ENCODE results near the gene PTPRK. TPM values are rescaled to one million over a fixed set of nuclear protein-coding genes. Genes with fewer than 3 reads are reported as not detected.
A peak's percentile ranks its signal among the peaks of the same experiment; 100 is the strongest.
"Not testable (repeated sequence)": the region's sequence is repeated elsewhere in the genome, so short reads cannot be mapped to it uniquely, and the experiment has no call there.

The PTPRK gene
- polyA plus RNA-seq, 2 donors: 4.3 to 5.1 TPM

GRCh38 chr6:128494440-128494839 is 26.0 kb downstream of the PTPRK start:
- 64 to 73% methylated on average over 5 of the region's 5 CpGs for WGBS, 2 donors
- no peaks in the 10 kb centered on the region for H3K36me3 ChIP-seq (ENCODE audit: control insufficient read depth in 2 of 2, insufficient read depth in 2 of 2, low read length in 1 of 2)
- H3K27ac ChIP-seq (ENCODE audit: low read depth in 2 of 2, low read length in 1 of 2): no peak overlapping the region
- no peak overlapping the region for H3K4me3 ChIP-seq (ENCODE audit: low read depth in 1 of 2, low read length in 2 of 2)
- no peaks in the 10 kb centered on the region for H3K27me3 ChIP-seq (ENCODE audit: control insufficient read depth in 1 of 2, insufficient read depth in 2 of 2, low read length in 2 of 2)
- no peaks in the 10 kb centered on the region for H3K4me1 ChIP-seq (ENCODE audit: control insufficient read depth in 2 of 2, insufficient read depth in 2 of 2, low read length in 1 of 2)
- H3K9me3 ChIP-seq (ENCODE audit: control insufficient read depth in 2 of 2, insufficient read depth in 1 of 2, low read depth in 1 of 2, low read length in 1 of 2): no peaks in the 10 kb centered on the region

DNA sequence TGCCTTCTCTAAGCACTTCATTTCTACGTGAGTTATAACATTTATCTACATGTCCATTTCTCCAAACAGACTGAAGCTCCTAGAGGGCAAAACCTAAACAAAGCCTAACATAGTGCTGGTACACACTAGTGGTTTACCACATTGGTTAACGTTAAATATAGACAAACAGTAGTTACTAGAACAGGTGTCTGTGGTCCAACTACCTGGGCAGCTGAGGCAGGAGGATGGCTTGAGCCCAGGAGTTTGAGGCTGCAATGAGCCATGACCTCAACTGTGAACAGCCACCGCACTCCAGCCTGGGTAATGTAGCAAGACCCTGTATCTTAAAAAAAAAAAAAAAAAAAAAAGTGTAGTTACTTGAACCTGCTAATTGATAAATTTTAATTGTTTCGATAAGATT is 26.5 kb downstream of the PTPRK start:
- no peak overlapping the region for H3K4me3 ChIP-seq (ENCODE audit: low read depth in 1 of 2, low read length in 2 of 2)
- WGBS, 2 donors: 79 to 82% methylated on average over 4 of the region's 4 CpGs
- H3K9me3 ChIP-seq (ENCODE audit: control insufficient read depth in 2 of 2, insufficient read depth in 1 of 2, low read depth in 1 of 2, low read length in 1 of 2): no peaks in the 10 kb centered on the region
- H3K27me3 ChIP-seq (ENCODE audit: control insufficient read depth in 1 of 2, insufficient read depth in 2 of 2, low read length in 2 of 2): no peaks in the 10 kb centered on the region
- H3K27ac ChIP-seq (ENCODE audit: low read depth in 2 of 2, low read length in 1 of 2): no peak overlapping the region
- H3K4me1 ChIP-seq (ENCODE audit: control insufficient read depth in 2 of 2, insufficient read depth in 2 of 2, low read length in 1 of 2): no peaks in the 10 kb centered on the region
- no peaks in the 10 kb centered on the region for H3K36me3 ChIP-seq (ENCODE audit: control insufficient read depth in 2 of 2, insufficient read depth in 2 of 2, low read length in 1 of 2)

- H3K4me3 ChIP-seq (ENCODE audit: low read depth in 1 of 2, low read length in 2 of 2): no peak overlapping the region
- peak overlapping the region in 1 of 2 donors; percentile 72 for H3K27ac ChIP-seq (ENCODE audit: low read depth in 2 of 2, low read length in 1 of 2)
- no peaks in the 10 kb centered on the region for H3K27me3 ChIP-seq (ENCODE audit: control insufficient read depth in 1 of 2, insufficient read depth in 2 of 2, low read length in 2 of 2)
- 30 to 32% methylated on average over 2 of the region's 2 CpGs for WGBS, 2 donors
- no peaks in the 10 kb centered on the region for H3K36me3 ChIP-seq (ENCODE audit: control insufficient read depth in 2 of 2, insufficient read depth in 2 of 2, low read length in 1 of 2)
- H3K9me3 ChIP-seq (ENCODE audit: control insufficient read depth in 2 of 2, insufficient read depth in 1 of 2, low read depth in 1 of 2, low read length in 1 of 2): no peaks in the 10 kb centered on the region
- H3K4me1 ChIP-seq (ENCODE audit: control insufficient read depth in 2 of 2, insufficient read depth in 2 of 2, low read length in 1 of 2): no peaks in the 10 kb centered on the region
Observed at GRCh38 chr6:128492386-128492785, 28.0 kb downstream of the PTPRK start.

- H3K9me3 ChIP-seq (ENCODE audit: control insufficient read depth in 2 of 2, insufficient read depth in 1 of 2, low read depth in 1 of 2, low read length in 1 of 2): no peaks in the 10 kb centered on the region
- H3K27ac ChIP-seq (ENCODE audit: low read depth in 2 of 2, low read length in 1 of 2): peak overlapping the region; percentile 72 to 88
- 15 to 21% methylated on average over 8 of the region's 8 CpGs for WGBS, 2 donors
- peak overlapping the region; percentile 49 to 69 for H3K4me3 ChIP-seq (ENCODE audit: low read depth in 1 of 2, low read length in 2 of 2)
- H3K27me3 ChIP-seq (ENCODE audit: control insufficient read depth in 1 of 2, insufficient read depth in 2 of 2, low read length in 2 of 2): no peaks in the 10 kb centered on the region
- no peaks in the 10 kb centered on the region for H3K36me3 ChIP-seq (ENCODE audit: control insufficient read depth in 2 of 2, insufficient read depth in 2 of 2, low read length in 1 of 2)
- H3K4me1 ChIP-seq (ENCODE audit: control insufficient read depth in 2 of 2, insufficient read depth in 2 of 2, low read length in 1 of 2): no peaks in the 10 kb centered on the region
Observed at GRCh38 chr6:128491610-128492206, 28.7 kb downstream of the PTPRK start.

GRCh38 chr6:128491100-128491581 is 29.3 kb downstream of the PTPRK start:
- H3K36me3 ChIP-seq (ENCODE audit: control insufficient read depth in 2 of 2, insufficient read depth in 2 of 2, low read length in 1 of 2): no peaks in the 10 kb centered on the region
- H3K27me3 ChIP-seq (ENCODE audit: control insufficient read depth in 1 of 2, insufficient read depth in 2 of 2, low read length in 2 of 2): no peaks in the 10 kb centered on the region
- peak overlapping the region in 1 of 2 donors; percentile 69 for H3K4me3 ChIP-seq (ENCODE audit: low read depth in 1 of 2, low read length in 2 of 2)
- WGBS, 2 donors: 24 to 26% methylated on average over 3 of the region's 3 CpGs
- H3K4me1 ChIP-seq (ENCODE audit: control insufficient read depth in 2 of 2, insufficient read depth in 2 of 2, low read length in 1 of 2): no peaks in the 10 kb centered on the region
- peak overlapping the region in 1 of 2 donors; percentile 72 for H3K27ac ChIP-seq (ENCODE audit: low read depth in 2 of 2, low read length in 1 of 2)
- no peaks in the 10 kb centered on the region for H3K9me3 ChIP-seq (ENCODE audit: control insufficient read depth in 2 of 2, insufficient read depth in 1 of 2, low read depth in 1 of 2, low read length in 1 of 2)

DNA sequence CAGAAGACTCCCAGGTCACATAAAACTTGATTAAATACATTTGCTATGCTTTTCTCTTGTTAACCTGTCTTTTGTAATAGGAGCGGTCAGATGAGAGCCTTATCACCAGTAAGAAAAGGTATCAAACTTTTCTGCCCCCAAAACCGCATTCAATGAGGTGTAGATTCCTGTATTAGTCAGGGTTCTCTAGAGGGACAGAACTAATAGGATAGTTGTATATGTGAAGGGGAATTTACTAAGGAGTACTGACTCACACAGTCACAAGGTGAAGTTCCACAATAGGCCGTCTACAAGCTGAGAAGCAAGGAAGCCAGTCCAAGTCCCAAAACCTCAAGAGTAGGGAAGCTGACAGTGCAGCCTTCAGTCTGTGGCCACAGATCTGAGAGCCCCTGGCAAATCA is 32.7 kb downstream of the PTPRK start:
- Histone ChIP-seq H3K36me3 (ENCODE audit: control insufficient read depth in 2 of 2, insufficient read depth in 2 of 2, low read length in 1 of 2) (no peaks in the 10 kb centered on the region), H3K27ac (ENCODE audit: low read depth in 2 of 2, low read length in 1 of 2) (no peak overlapping the region), H3K4me1 (ENCODE audit: control insufficient read depth in 2 of 2, insufficient read depth in 2 of 2, low read length in 1 of 2) (no peaks in the 10 kb centered on the region), H3K4me3 (ENCODE audit: low read depth in 1 of 2, low read length in 2 of 2) (no peak overlapping the region), H3K9me3 (ENCODE audit: control insufficient read depth in 2 of 2, insufficient read depth in 1 of 2, low read depth in 1 of 2, low read length in 1 of 2) (no peaks in the 10 kb centered on the region), H3K27me3 (ENCODE audit: control insufficient read depth in 1 of 2, insufficient read depth in 2 of 2, low read length in 2 of 2) (no peaks in the 10 kb centered on the region)
- WGBS, 2 donors: 85 to 94% methylated on average over 3 of the region's 3 CpGs

- 92 to 94% methylated on average over 2 of the region's 2 CpGs for WGBS, 2 donors
Observed at GRCh38 chr6:128487055-128487454, 33.3 kb downstream of the PTPRK start.

GRCh38 chr6:128486580-128486979 is 33.8 kb downstream of the PTPRK start:
- not testable (repeated sequence) for H3K27me3 ChIP-seq (ENCODE audit: control insufficient read depth in 1 of 2, insufficient read depth in 2 of 2, low read length in 2 of 2); H3K4me1 ChIP-seq (ENCODE audit: control insufficient read depth in 2 of 2, insufficient read depth in 2 of 2, low read length in 1 of 2); H3K36me3 ChIP-seq (ENCODE audit: control insufficient read depth in 2 of 2, insufficient read depth in 2 of 2, low read length in 1 of 2); H3K9me3 ChIP-seq (ENCODE audit: control insufficient read depth in 2 of 2, insufficient read depth in 1 of 2, low read depth in 1 of 2, low read length in 1 of 2); H3K27ac ChIP-seq (ENCODE audit: low read depth in 2 of 2, low read length in 1 of 2); H3K4me3 ChIP-seq (ENCODE audit: low read depth in 1 of 2, low read length in 2 of 2)
- 84 to 95% methylated on average over 1 of the region's 1 CpG for WGBS, 2 donors

More at GRCh38 chr6:128487055-128487454, 33.3 kb downstream of the PTPRK start:
- Histone ChIP-seq H3K4me1 (ENCODE audit: control insufficient read depth in 2 of 2, insufficient read depth in 2 of 2, low read length in 1 of 2) (no peaks in the 10 kb centered on the region), H3K9me3 (ENCODE audit: control insufficient read depth in 2 of 2, insufficient read depth in 1 of 2, low read depth in 1 of 2, low read length in 1 of 2) (no peaks in the 10 kb centered on the region), H3K27ac (ENCODE audit: low read depth in 2 of 2, low read length in 1 of 2) (no peak overlapping the region), H3K4me3 (ENCODE audit: low read depth in 1 of 2, low read length in 2 of 2) (no peak overlapping the region), H3K27me3 (ENCODE audit: control insufficient read depth in 1 of 2, insufficient read depth in 2 of 2, low read length in 2 of 2) (no peaks in the 10 kb centered on the region), H3K36me3 (ENCODE audit: control insufficient read depth in 2 of 2, insufficient read depth in 2 of 2, low read length in 1 of 2) (no peaks in the 10 kb centered on the region)

- Histone ChIP-seq H3K27ac (ENCODE audit: low read depth in 2 of 2, low read length in 1 of 2) (no peak overlapping the region), H3K4me1 (ENCODE audit: control insufficient read depth in 2 of 2, insufficient read depth in 2 of 2, low read length in 1 of 2) (peaks cover 0 to 3% of the 10 kb centered on the region in 2 donors), H3K36me3 (ENCODE audit: control insufficient read depth in 2 of 2, insufficient read depth in 2 of 2, low read length in 1 of 2) (no peaks in the 10 kb centered on the region), H3K9me3 (ENCODE audit: control insufficient read depth in 2 of 2, insufficient read depth in 1 of 2, low read depth in 1 of 2, low read length in 1 of 2) (no peaks in the 10 kb centered on the region), H3K27me3 (ENCODE audit: control insufficient read depth in 1 of 2, insufficient read depth in 2 of 2, low read length in 2 of 2) (no peaks in the 10 kb centered on the region), H3K4me3 (ENCODE audit: low read depth in 1 of 2, low read length in 2 of 2) (no peak overlapping the region)
- WGBS, 2 donors: 71 to 77% methylated on average over 5 of the region's 5 CpGs
Observed at GRCh38 chr6:128483472-128484135, 36.8 kb downstream of the PTPRK start.

DNA sequence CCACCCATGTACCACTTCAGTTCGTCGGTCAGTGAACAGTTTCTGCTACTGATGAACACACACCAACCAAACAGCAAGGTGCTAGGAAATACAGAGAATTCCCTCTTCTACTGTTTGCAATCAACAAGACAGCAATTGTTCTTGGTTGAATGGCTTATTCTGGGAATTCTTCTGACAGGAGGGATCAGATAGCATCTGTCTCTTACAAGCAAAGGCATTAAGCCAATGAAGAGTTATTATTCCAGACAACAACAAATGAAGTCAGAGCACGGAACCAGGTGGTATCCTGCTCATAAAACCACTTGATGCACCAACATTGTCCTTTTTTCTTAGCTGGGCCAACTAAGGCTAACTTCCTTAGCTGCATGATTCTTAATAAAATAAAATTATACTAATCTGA is 37.8 kb downstream of the PTPRK start:
- peaks cover 0 to 5% of the 10 kb centered on the region in 2 donors for H3K4me1 ChIP-seq (ENCODE audit: control insufficient read depth in 2 of 2, insufficient read depth in 2 of 2, low read length in 1 of 2)
- 85% methylated on average over 3 of the region's 3 CpGs for WGBS, 2 donors
- H3K36me3 ChIP-seq (ENCODE audit: control insufficient read depth in 2 of 2, insufficient read depth in 2 of 2, low read length in 1 of 2): no peaks in the 10 kb centered on the region
- no peaks in the 10 kb centered on the region for H3K9me3 ChIP-seq (ENCODE audit: control insufficient read depth in 2 of 2, insufficient read depth in 1 of 2, low read depth in 1 of 2, low read length in 1 of 2)
- no peak overlapping the region for H3K4me3 ChIP-seq (ENCODE audit: low read depth in 1 of 2, low read length in 2 of 2)
- H3K27me3 ChIP-seq (ENCODE audit: control insufficient read depth in 1 of 2, insufficient read depth in 2 of 2, low read length in 2 of 2): no peaks in the 10 kb centered on the region
- H3K27ac ChIP-seq (ENCODE audit: low read depth in 2 of 2, low read length in 1 of 2): no peak overlapping the region

All from esophagus (tissue), 2 donors.